ENCODE measurements around the gene MYO1C.
"Not testable (repeated sequence)": the region's sequence is repeated elsewhere in the genome, so short reads cannot be mapped to it uniquely, and the experiment has no call there.

Gene MYO1C

GRCh38 chr17:1446201-1446600 is 46.3 kb downstream of the MYO1C start:
- Histone ChIP-seq H3K9me3 (ENCODE audit: insufficient read depth, low read depth, low read length) (no peaks in the 10 kb centered on the region), H3K4me3 (ENCODE audit: low read length, poor library complexity, severe bottlenecking) (no peak overlapping the region), H3K27me3 (ENCODE audit: insufficient read depth, low read length, poor library complexity, severe bottlenecking) (no peaks in the 10 kb centered on the region), H3K79me2 (ENCODE audit: insufficient read depth, low read length) (peaks cover 63% of the 10 kb centered on the region), H3K36me3 (ENCODE audit: insufficient read depth, low read length) (no peaks in the 10 kb centered on the region), H4K20me1 (ENCODE audit: insufficient read depth, low read length, poor library complexity, severe bottlenecking) (peaks cover 5% of the 10 kb centered on the region), H3K9ac (ENCODE audit: low read depth, low read length, poor library complexity, severe bottlenecking) (no peak overlapping the region), H3K4me1 (ENCODE audit: insufficient read depth, low read length, poor library complexity, severe bottlenecking) (peaks cover 7% of the 10 kb centered on the region), H2AFZ (ENCODE audit: low read length) (no peak overlapping the region), H3F3A (ENCODE audit: low read depth) (no peaks in the 10 kb centered on the region), H3K4me2 (ENCODE audit: low read depth, low read length, poor library complexity, severe bottlenecking) (no peak overlapping the region), H3K9me2 (replicated peaks; ENCODE audit: low read depth, low read length) (no peaks in the 10 kb centered on the region)
- TF ChIP-seq EZH2phosphoT487 (IDR thresholded peaks at IDR 0.05; ENCODE audit: borderline replicate concordance) (no peak), CTCF (conservative IDR thresholded peaks at IDR 0.05; ENCODE audit: low read length) (no peak)

- not testable (repeated sequence) for H3K4me2 ChIP-seq (ENCODE audit: low read depth, low read length, poor library complexity, severe bottlenecking); H3K9me2 ChIP-seq (replicated peaks; ENCODE audit: low read depth, low read length); H3K9ac ChIP-seq (ENCODE audit: low read depth, low read length, poor library complexity, severe bottlenecking); H3K36me3 ChIP-seq (ENCODE audit: insufficient read depth, low read length); H3K4me1 ChIP-seq (ENCODE audit: insufficient read depth, low read length, poor library complexity, severe bottlenecking); H3K4me3 ChIP-seq (ENCODE audit: low read length, poor library complexity, severe bottlenecking); H4K20me1 ChIP-seq (ENCODE audit: insufficient read depth, low read length, poor library complexity, severe bottlenecking); H3K9me3 ChIP-seq (ENCODE audit: insufficient read depth, low read depth, low read length); H3K27me3 ChIP-seq (ENCODE audit: insufficient read depth, low read length, poor library complexity, severe bottlenecking); H3F3A ChIP-seq (ENCODE audit: low read depth); H2AFZ ChIP-seq (ENCODE audit: low read length)
- H3K79me2 ChIP-seq (ENCODE audit: insufficient read depth, low read length) = peaks cover 65% of the 10 kb centered on the region
These were observed 46.8 kb downstream of the MYO1C start for GRCh38 chr17:1445695-1446094.

GRCh38 chr17:1442721-1443120 is 49.8 kb downstream of the MYO1C start:
- not testable (repeated sequence) for H3K27me3 ChIP-seq (ENCODE audit: insufficient read depth, low read length, poor library complexity, severe bottlenecking); H3K9me3 ChIP-seq (ENCODE audit: insufficient read depth, low read depth, low read length); H3K36me3 ChIP-seq (ENCODE audit: insufficient read depth, low read length); H3K9me2 ChIP-seq (replicated peaks; ENCODE audit: low read depth, low read length); H3K9ac ChIP-seq (ENCODE audit: low read depth, low read length, poor library complexity, severe bottlenecking); H2AFZ ChIP-seq (ENCODE audit: low read length); H3K4me2 ChIP-seq (ENCODE audit: low read depth, low read length, poor library complexity, severe bottlenecking); H4K20me1 ChIP-seq (ENCODE audit: insufficient read depth, low read length, poor library complexity, severe bottlenecking); H3F3A ChIP-seq (ENCODE audit: low read depth); H3K4me3 ChIP-seq (ENCODE audit: low read length, poor library complexity, severe bottlenecking); H3K4me1 ChIP-seq (ENCODE audit: insufficient read depth, low read length, poor library complexity, severe bottlenecking)
- H3K79me2 ChIP-seq (ENCODE audit: insufficient read depth, low read length) = peaks cover 41% of the 10 kb centered on the region

GRCh38 chr17:1442187-1442586 is 50.3 kb downstream of the MYO1C start:
- Histone ChIP-seq H3K9me2 (replicated peaks; ENCODE audit: low read depth, low read length) (no peaks in the 10 kb centered on the region), H3F3A (ENCODE audit: low read depth) (no peaks in the 10 kb centered on the region), H3K9ac (ENCODE audit: low read depth, low read length, poor library complexity, severe bottlenecking) (no peak overlapping the region), H3K4me2 (ENCODE audit: low read depth, low read length, poor library complexity, severe bottlenecking) (no peak overlapping the region), H4K20me1 (ENCODE audit: insufficient read depth, low read length, poor library complexity, severe bottlenecking) (no peaks in the 10 kb centered on the region), H2AFZ (ENCODE audit: low read length) (no peak overlapping the region), H3K4me3 (ENCODE audit: low read length, poor library complexity, severe bottlenecking) (no peak overlapping the region), H3K79me2 (ENCODE audit: insufficient read depth, low read length) (peaks cover 41% of the 10 kb centered on the region), H3K36me3 (ENCODE audit: insufficient read depth, low read length) (no peaks in the 10 kb centered on the region), H3K4me1 (ENCODE audit: insufficient read depth, low read length, poor library complexity, severe bottlenecking) (peaks cover 4% of the 10 kb centered on the region), H3K27me3 (ENCODE audit: insufficient read depth, low read length, poor library complexity, severe bottlenecking) (no peaks in the 10 kb centered on the region), H3K9me3 (ENCODE audit: insufficient read depth, low read depth, low read length) (no peaks in the 10 kb centered on the region)
- TF ChIP-seq EZH2phosphoT487 (IDR thresholded peaks at IDR 0.05; ENCODE audit: borderline replicate concordance) (no peak), CTCF (conservative IDR thresholded peaks at IDR 0.05; ENCODE audit: low read length) (no peak)
